ENCODE measurements around the gene SDK2.

GRCh38 chr17:73356561-73357170, 287.6 kb downstream of the SDK2 start:
- no peak for TF ChIP-seq POLR2A (IDR thresholded peaks at IDR 0.05; ENCODE audit: low read depth, low read length)
- TF ChIP-seq POLR2AphosphoS5 (IDR thresholded peaks at IDR 0.05; ENCODE audit: low read depth, low read length): no peak
- TF ChIP-seq TAF1 (IDR thresholded peaks at IDR 0.05; ENCODE audit: low read depth, low read length): no peak
- TF ChIP-seq SPI1 (IDR thresholded peaks at IDR 0.05; ENCODE audit: low read depth, low read length): no peak
- no peak for TF ChIP-seq POU2F2 (IDR thresholded peaks at IDR 0.05; ENCODE audit: low read depth, low read length)
- TF ChIP-seq PAX5 (IDR thresholded peaks at IDR 0.05; ENCODE audit: insufficient read depth, low read length, severe bottlenecking): no peak
